PC-3 (cell line): ENCODE results near the gene FN3KRP. TPM values are rescaled to one million over a fixed set of nuclear protein-coding genes. Genes with fewer than 3 reads are reported as not detected.

Source experiments
- ATAC-seq: fragments of 200-7000 bp; cut with Tn5 transposase; 2 replicates; pipeline ENCODE4 v1.9.1; 2020; ENCODE audit warnings: mild to moderate bottlenecking, moderate library complexity
- BruUV-seq: library from RNA; stranded (reverse); fragments of 400-500 nt; replicated peaks from 2 replicates; lab custom pipeline; 2021; lab: Mats Ljungman, UMichigan
- CTCF ChIA-PET: fragments of 300-600 bp; sonication (Branson Sonifier 250); formaldehyde crosslinking; loops from one replicate; lab custom pipeline; 2022; ENCODE audit warnings: antibody characterized with exemption; lab: Charles Lee
- POLR2A ChIA-PET: fragments of 300-600 bp; sonication (Branson Sonifier 250); formaldehyde crosslinking; loops from one replicate; lab custom pipeline; 2022; ENCODE audit warnings: antibody characterized with exemption; ENCODE audit not compliant: unreplicated experiment; lab: Charles Lee
- DNase-seq: peaks from one replicate; pipeline ENCODE4 v3.0.0-alpha.2; 2015
- H2AFZ ChIP-seq: fragments of 300-600 bp; sonication (generic); 2 replicates; pipeline ENCODE4 v1.6.0; 2016; ENCODE audit warnings: antibody characterized with exemption, low read length
- H3F3A ChIP-seq: fragments of 300-600 bp; sonication (generic); one replicate; pipeline ENCODE4 v1.6.0; 2017; ENCODE audit warnings: antibody characterized with exemption, low read length, control low read depth, mild to moderate bottlenecking; ENCODE audit not compliant: unreplicated experiment
- H3K27ac ChIP-seq: fragments of 300-600 bp; sonication (generic); 2 replicates; pipeline ENCODE4 v1.5.1; 2016; ENCODE audit warnings: mild to moderate bottlenecking, low read length
- H3K27me3 ChIP-seq: fragments of 300-600 bp; sonication (generic); 2 replicates; pipeline ENCODE4 v1.6.1; 2016; ENCODE audit warnings: low read length, mixed read lengths
- H3K36me3 ChIP-seq: fragments of 300-600 bp; sonication (generic); 2 replicates; pipeline ENCODE4 v1.6.1; 2016; ENCODE audit warnings: low read depth, mixed run types, low read length, mixed read lengths
- H3K4me1 ChIP-seq: fragments of 300-600 bp; sonication (generic); 2 replicates; pipeline ENCODE4 v1.5.1; 2016; ENCODE audit warnings: low read length; ENCODE audit not compliant: insufficient read depth
- H3K4me2 ChIP-seq: fragments of 300-600 bp; sonication (generic); 2 replicates; pipeline ENCODE4 v1.6.0; 2016; ENCODE audit warnings: low read length
- H3K4me3 ChIP-seq: fragments of 300-600 bp; sonication (generic); 2 replicates; pipeline ENCODE4 v1.5.1; 2016; ENCODE audit warnings: mild to moderate bottlenecking, low read length, mixed read lengths
- H3K79me2 ChIP-seq: fragments of 300-600 bp; sonication (generic); 2 replicates; pipeline ENCODE4 v1.6.1; 2017; ENCODE audit warnings: low read length, mixed read lengths
- H3K9ac ChIP-seq: fragments of 300-600 bp; sonication (generic); 2 replicates; pipeline ENCODE4 v1.6.0; 2016; ENCODE audit warnings: mild to moderate bottlenecking, low read length
- H3K9me2 ChIP-seq: fragments of 300-600 bp; sonication (generic); replicated peaks from 2 replicates; pipeline ENCODE4 v1.6.1; 2016; ENCODE audit warnings: mixed run types, low read length, mixed read lengths
- H3K9me3 ChIP-seq: fragments of 300-600 bp; sonication (generic); 2 replicates; pipeline ENCODE4 v1.6.1; 2016; ENCODE audit warnings: low read length, mixed read lengths
- H4K20me1 ChIP-seq: fragments of 300-600 bp; sonication (generic); 2 replicates; pipeline ENCODE4 v1.6.1; 2016; ENCODE audit warnings: low read length, mixed read lengths
- EZH2 ChIP-seq: fragments of 300-600 bp; sonication (generic); IDR thresholded peaks from one replicate; pipeline ENCODE4 v1.6.1; 2017; ENCODE audit warnings: antibody characterized with exemption, mild to moderate bottlenecking, low read length; ENCODE audit not compliant: unreplicated experiment
- EZH2phosphoT487 ChIP-seq: fragments of 300-600 bp; sonication (generic); IDR thresholded peaks from 2 replicates; pipeline ENCODE4 v1.6.1; 2018; ENCODE audit warnings: mild to moderate bottlenecking, antibody characterized with exemption, low read length, borderline replicate concordance
- intact Hi-C: fragments of 100-400 bp; cut with micrococcal nuclease; formaldehyde crosslinking; loops from 2 replicates; pipeline ENCODE4 v1.9.0; 2023
- total RNA-seq: library from RNA; depleted of rRNA; stranded (reverse); fragments of >200 nt; gene quantifications from 2 replicates; pipeline ENCODE4 v1.2.3, GENCODE V29; 2014
- TF ChIP-seq, protein P1 (sequence below): fragments of 300-600 bp; sonication (generic); conservative IDR thresholded peaks from 2 replicates; pipeline ENCODE4 v1.5.1; 2017; ENCODE audit warnings: antibody characterized with exemption, low read depth, mild to moderate bottlenecking, low read length

Gene FN3KRP
- total RNA-seq, 1 experiment from 2014 or later = 37.4 TPM

DNA sequence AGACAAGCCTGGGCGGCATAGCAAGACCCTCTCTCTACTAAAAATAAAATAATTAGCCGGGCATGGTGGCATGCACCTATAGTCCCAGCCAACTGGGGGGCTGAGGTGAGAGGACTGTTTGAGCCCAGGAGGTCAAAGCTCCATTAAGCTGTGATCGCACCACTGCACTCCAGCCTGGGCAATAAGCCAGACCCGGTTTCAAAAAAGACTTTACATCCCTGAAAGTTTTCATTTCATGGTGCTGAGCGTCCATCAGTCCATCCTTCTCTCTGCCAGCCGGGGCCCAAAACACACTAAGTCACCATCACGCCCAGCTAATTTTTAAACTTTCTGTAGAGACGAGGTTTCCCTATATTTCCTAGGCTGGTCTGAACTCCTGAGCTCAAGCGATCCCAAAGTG lies 28.6 kb upstream of the FN3KRP start:
- POLR2A ChIA-PET = no interaction called here
- Histone ChIP-seq H4K20me1 (no peaks in the 10 kb centered on the region), H3K36me3 (no peaks in the 10 kb centered on the region), H3K9ac (no peak overlapping the region), H3K27ac (no peak overlapping the region), H3K4me2 (no peak overlapping the region), H3K4me3 (no peak overlapping the region), H2AFZ (no peak overlapping the region), H3K79me2 (no peaks in the 10 kb centered on the region), H3K4me1 (peaks cover 5% of the 10 kb centered on the region), H3K9me3 (no peaks in the 10 kb centered on the region), H3K27me3 (no peaks in the 10 kb centered on the region), H3K9me2 (no peaks in the 10 kb centered on the region), H3F3A (no peaks in the 10 kb centered on the region)
- ATAC-seq (no peak), DNase-seq (no peak)
- TF ChIP-seq EZH2 = no peak
- TF ChIP-seq, protein P1, sequence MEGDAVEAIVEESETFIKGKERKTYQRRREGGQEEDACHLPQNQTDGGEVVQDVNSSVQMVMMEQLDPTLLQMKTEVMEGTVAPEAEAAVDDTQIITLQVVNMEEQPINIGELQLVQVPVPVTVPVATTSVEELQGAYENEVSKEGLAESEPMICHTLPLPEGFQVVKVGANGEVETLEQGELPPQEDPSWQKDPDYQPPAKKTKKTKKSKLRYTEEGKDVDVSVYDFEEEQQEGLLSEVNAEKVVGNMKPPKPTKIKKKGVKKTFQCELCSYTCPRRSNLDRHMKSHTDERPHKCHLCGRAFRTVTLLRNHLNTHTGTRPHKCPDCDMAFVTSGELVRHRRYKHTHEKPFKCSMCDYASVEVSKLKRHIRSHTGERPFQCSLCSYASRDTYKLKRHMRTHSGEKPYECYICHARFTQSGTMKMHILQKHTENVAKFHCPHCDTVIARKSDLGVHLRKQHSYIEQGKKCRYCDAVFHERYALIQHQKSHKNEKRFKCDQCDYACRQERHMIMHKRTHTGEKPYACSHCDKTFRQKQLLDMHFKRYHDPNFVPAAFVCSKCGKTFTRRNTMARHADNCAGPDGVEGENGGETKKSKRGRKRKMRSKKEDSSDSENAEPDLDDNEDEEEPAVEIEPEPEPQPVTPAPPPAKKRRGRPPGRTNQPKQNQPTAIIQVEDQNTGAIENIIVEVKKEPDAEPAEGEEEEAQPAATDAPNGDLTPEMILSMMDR = no peak
- CTCF ChIA-PET = interaction anchor here (0.5 kb wide), 1 partner anchor 39 kb away, joined by 3 read pairs; no protein-coding TSS in a partner anchor
- BruUV-seq = no TSS peak
- intact Hi-C loops = no loop called here

DNA sequence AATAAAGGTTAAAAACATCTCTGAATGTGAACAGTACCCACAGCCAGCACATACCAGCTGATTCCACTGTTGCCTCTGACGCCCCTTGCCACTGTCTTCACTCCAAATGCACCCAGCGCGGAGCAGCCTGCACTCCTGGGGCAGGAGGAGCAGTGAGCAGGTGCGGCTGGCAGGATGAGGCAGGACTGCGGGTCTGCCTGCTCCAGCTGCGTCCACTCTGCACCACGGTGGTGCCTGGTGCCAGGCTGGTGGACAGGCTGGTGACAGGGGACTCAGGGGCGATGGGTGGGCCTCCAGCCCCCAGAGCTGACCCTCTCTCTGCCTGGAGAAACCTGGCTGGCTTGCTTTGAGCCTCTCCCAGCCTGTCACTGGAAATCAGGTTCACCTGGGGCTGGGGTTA lies 27.4 kb upstream of the FN3KRP start:
- DNase-seq (no peak), ATAC-seq (no peak)
- Histone ChIP-seq H2AFZ (no peak overlapping the region), H3K4me2 (no peak overlapping the region), H3K9me3 (no peaks in the 10 kb centered on the region), H3K27me3 (no peaks in the 10 kb centered on the region), H3K4me1 (peaks cover 5% of the 10 kb centered on the region), H3F3A (no peaks in the 10 kb centered on the region), H3K36me3 (no peaks in the 10 kb centered on the region), H3K79me2 (no peaks in the 10 kb centered on the region), H3K9ac (no peak overlapping the region), H3K4me3 (no peak overlapping the region), H3K9me2 (no peaks in the 10 kb centered on the region), H3K27ac (no peak overlapping the region), H4K20me1 (no peaks in the 10 kb centered on the region)
- CTCF ChIA-PET = interaction anchor here (0.6 kb wide), 1 partner anchor 28 kb away, joined by 7 read pairs; the partner anchor contains the start of gene FN3KRP
- POLR2A ChIA-PET = no interaction called here
- BruUV-seq = no TSS peak
- intact Hi-C loops = no loop called here
- TF ChIP-seq, protein P1 = no peak
- TF ChIP-seq EZH2 (no peak), EZH2phosphoT487 (no peak)

DNA sequence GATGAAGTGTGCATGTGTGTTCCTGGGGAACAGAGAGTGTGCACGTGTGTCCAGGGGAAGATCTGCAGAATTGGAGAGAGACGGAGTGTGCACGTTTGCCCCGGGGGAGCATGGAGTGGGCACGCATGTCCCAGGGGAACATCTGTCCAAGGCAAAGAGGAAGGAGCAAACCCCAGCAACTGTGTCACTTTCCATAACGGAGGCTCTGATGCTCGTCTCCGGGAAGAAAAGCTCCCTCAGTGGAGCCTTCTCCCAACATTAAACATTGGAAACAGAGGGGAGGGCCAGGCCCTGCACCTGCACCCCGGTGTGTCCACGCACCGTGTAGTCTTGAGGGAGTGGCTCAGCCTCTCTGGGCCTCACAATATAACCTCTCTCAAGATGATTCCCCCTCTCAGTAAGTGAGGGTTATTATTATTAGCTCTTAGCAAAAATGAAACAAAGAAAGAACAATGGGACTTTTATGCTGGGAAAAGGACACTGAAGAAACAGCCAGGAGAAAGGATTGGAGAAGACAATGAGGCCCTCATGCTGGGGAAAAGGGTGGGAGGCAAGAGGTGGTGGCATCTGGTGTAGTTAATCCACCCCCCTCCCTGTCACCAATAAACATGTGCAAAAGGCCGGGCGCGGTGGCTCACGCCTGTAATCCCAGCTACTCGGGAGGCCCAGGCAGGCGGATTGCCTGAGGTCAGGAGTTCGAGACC lies 25.6 kb upstream of the FN3KRP start:
- ChIA-PET CTCF (no interaction called here), POLR2A (no interaction called here)
- ATAC-seq = no peak
- Histone ChIP-seq H3K79me2 (no peaks in the 10 kb centered on the region), H3K9ac (no peak overlapping the region), H2AFZ (no peak overlapping the region), H3F3A (no peaks in the 10 kb centered on the region), H3K9me2 (no peaks in the 10 kb centered on the region), H3K4me1 (no peaks in the 10 kb centered on the region), H3K36me3 (no peaks in the 10 kb centered on the region; the same call in 1 of the 2 replicates), H4K20me1 (no peaks in the 10 kb centered on the region), H3K27ac (no peak overlapping the region), H3K9me3 (no peaks in the 10 kb centered on the region), H3K4me2 (no peak overlapping the region), H3K27me3 (no peaks in the 10 kb centered on the region), H3K4me3 (no peak overlapping the region)
- BruUV-seq = no TSS peak
- intact Hi-C loops = no loop called here
- no peak for DNase-seq
- TF ChIP-seq EZH2phosphoT487 (no peak), EZH2 (no peak)
- TF ChIP-seq, protein P1 = no peak
